GM13977 (cell line): Measurements from ENCODE around the gene NFKBIE.

Source experiments
- DNase-seq: peaks from one replicate; pipeline ENCODE4 v3.0.0; 2012; ENCODE audit warnings: low spot score
- CTCF ChIP-seq: IDR thresholded peaks from 2 replicates; pipeline ENCODE4 v1.5.1; 2012; ENCODE audit warnings: mild to moderate bottlenecking, control low read depth; ENCODE audit not compliant: insufficient read depth; ENCODE audit errors: extremely low read depth, missing control alignments
- in situ Hi-C: fragments of 300-500 bp; cut with MboI; formaldehyde crosslinking; loops from one replicate; pipeline ENCODE4 v1.12.0; 2022; ENCODE audit warnings: low sequenced_read_pairs, low pct_unique_long_range_greater_than_20kb, mixed read lengths, inconsistent platforms; ENCODE audit not compliant: unreplicated experiment

NFKBIE gene

DNA sequence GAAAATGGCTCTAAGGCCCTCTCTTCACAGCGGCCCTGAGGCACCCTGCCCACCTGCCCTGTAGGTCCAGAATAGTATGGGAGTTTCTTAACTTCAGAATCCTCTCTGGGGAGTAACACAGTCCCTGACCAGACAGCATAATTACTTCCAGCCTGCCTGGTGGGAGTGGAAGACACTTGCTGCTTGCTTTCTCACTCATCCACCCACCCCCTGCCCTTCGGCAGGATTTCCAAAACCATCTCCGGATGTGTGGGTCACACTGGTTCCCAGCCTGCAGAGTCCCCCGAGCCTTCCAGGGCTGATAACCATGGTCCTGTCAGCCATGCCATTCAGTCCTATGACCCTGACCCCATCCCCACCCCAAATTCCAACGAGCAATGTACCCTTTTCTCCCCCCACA, 36.5 kb downstream of the NFKBIE start:
- in situ Hi-C loops = no loop called here
- no peak for TF ChIP-seq CTCF
- no peak for DNase-seq

GRCh38 chr6:44228433-44228832, 36.9 kb downstream of the NFKBIE start:
- TF ChIP-seq CTCF = no peak
- in situ Hi-C loops = no loop called here
- DNase-seq = no peak

GRCh38 chr6:44228031-44228430, 37.3 kb downstream of the NFKBIE start:
- DNase-seq = peak; percentile 12
- no peak for TF ChIP-seq CTCF
- in situ Hi-C loops = no loop called here

DNA sequence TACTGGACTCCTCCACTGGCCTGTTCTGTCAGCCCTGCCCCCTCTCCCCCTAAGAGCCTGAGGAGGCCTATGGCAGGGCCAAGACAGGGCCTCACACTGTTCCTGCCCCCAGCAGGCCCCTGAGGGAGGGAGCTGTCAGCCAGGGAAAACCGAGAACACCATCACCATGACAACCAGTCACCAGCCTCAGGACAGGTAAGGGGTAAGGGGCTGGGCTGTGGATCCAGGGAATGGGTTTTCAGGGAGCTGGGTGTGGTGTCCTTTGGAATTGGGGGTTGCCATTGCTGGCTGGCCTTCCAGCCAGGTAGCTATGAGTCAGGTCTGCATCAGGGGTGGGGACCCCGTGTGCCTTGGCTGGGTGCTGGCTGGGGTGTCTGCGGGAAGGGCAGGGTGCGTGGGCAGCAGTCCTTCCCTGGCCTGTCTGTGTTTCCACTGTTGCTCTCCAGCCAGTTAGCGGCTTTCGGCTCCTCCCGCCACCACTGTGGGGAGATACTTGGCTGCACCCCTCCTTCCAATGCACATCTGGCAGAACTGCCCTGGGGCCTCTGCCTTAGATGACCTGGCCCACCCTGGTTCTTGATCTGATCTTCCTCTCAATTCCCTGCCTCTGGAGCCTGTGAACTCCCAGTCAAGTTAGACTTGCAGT, 38.1 kb downstream of the NFKBIE start:
- peak; percentile 13 for DNase-seq
- in situ Hi-C loops = no loop called here
- no peak for TF ChIP-seq CTCF

- in situ Hi-C loops = no loop called here
- no peak for TF ChIP-seq CTCF
- peak; percentile 9 for DNase-seq
Observed at GRCh38 chr6:44226368-44227147, 38.8 kb downstream of the NFKBIE start.

- TF ChIP-seq CTCF = no peak
- peak; percentile 18 for DNase-seq
- in situ Hi-C loops = no loop called here
Observed at GRCh38 chr6:44225579-44226325, 39.6 kb downstream of the NFKBIE start.
